ENCODE results near the gene TAF1C. TPM values are rescaled to one million over a fixed set of nuclear protein-coding genes. Genes with fewer than 3 reads are reported as not detected.

Gene TAF1C
- total and polyA plus RNA-seq, 2 experiments from 2014 or later: 37.2 to 57.4 TPM

DNA sequence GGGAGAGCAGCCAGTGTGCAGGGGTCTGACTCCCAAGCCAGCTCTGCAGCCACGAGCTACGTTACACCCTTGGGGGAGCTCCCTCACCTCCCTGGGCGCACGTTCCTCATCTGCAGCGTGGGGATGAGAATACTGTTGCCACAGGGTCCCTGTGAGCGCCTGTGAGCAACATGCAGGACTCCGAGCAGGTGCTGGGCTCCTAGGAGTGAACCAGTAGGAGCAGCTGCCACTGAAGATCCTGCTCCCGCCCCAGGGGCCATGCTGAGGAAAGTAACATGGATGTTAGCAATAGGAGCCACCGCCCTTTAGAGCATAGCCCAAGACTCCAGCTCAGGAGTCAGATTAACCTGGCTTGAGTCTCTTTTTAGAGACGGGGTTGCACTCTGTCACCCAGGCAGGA lies 25.8 kb downstream of the TAF1C start:
- ATAC-seq: peak; percentile 30; the same call in 2 of the 3 replicates
- no peak overlapping the region for H3K4me3 Mint-ChIP-seq
- H3K4me2 ChIP-seq: no peak overlapping the region
- no peaks in the 10 kb centered on the region for H3K9me2 ChIP-seq (ENCODE audit: insufficient read depth)
- no peaks in the 10 kb centered on the region for H3K9me3 Mint-ChIP-seq
- H2AFZ ChIP-seq: no peak overlapping the region
- peaks cover 2% of the 10 kb centered on the region for H3K27me3 Mint-ChIP-seq (ENCODE audit: insufficient read depth, low read depth, poor library complexity)
- no peak for DNase-seq (ENCODE audit: low spot score)
- no peaks in the 10 kb centered on the region for H3K79me2 ChIP-seq (replicated peaks; ENCODE audit: insufficient read depth)
- no peaks in the 10 kb centered on the region for H3K36me3 ChIP-seq (ENCODE audit: insufficient read depth)
- H4K20me1 ChIP-seq (replicated peaks; ENCODE audit: insufficient read depth): no peaks in the 10 kb centered on the region
- no peaks in the 10 kb centered on the region for H3F3A ChIP-seq (replicated peaks; ENCODE audit: low read depth)
- no peak overlapping the region for H3K4me3 ChIP-seq
- H3K4me1 ChIP-seq (ENCODE audit: insufficient read depth): no peaks in the 10 kb centered on the region
- H3K27me3 ChIP-seq (ENCODE audit: insufficient read depth): no peaks in the 10 kb centered on the region
- H3K4me1 Mint-ChIP-seq: peaks cover 2% of the 10 kb centered on the region; the same call in 1 of the 3 replicates
- H3K27ac ChIP-seq (ENCODE audit: low read depth): no peak overlapping the region
- H3K27ac Mint-ChIP-seq: no peak overlapping the region
- TF ChIP-seq ZNF114 (CRISPR knock-in tag; IDR thresholded peaks at IDR 0.05) (no peak), ZNF462 (CRISPR knock-in tag; IDR thresholded peaks at IDR 0.05) (no peak), POLR2AphosphoS5 (IDR thresholded peaks at IDR 0.05; ENCODE audit: low read depth) (no peak), NANOG (IDR thresholded peaks at IDR 0.05; ENCODE audit: borderline replicate concordance) (no peak), EZH2phosphoT487 (IDR thresholded peaks at IDR 0.05; ENCODE audit: unreplicated experiment) (no peak), ZNF331 (CRISPR knock-in tag; IDR thresholded peaks at IDR 0.05; ENCODE audit: low read depth) (no peak), EZH2 (IDR thresholded peaks at IDR 0.05; ENCODE audit: low read depth, unreplicated experiment) (no peak)
- TF ChIP-seq, protein P1, sequence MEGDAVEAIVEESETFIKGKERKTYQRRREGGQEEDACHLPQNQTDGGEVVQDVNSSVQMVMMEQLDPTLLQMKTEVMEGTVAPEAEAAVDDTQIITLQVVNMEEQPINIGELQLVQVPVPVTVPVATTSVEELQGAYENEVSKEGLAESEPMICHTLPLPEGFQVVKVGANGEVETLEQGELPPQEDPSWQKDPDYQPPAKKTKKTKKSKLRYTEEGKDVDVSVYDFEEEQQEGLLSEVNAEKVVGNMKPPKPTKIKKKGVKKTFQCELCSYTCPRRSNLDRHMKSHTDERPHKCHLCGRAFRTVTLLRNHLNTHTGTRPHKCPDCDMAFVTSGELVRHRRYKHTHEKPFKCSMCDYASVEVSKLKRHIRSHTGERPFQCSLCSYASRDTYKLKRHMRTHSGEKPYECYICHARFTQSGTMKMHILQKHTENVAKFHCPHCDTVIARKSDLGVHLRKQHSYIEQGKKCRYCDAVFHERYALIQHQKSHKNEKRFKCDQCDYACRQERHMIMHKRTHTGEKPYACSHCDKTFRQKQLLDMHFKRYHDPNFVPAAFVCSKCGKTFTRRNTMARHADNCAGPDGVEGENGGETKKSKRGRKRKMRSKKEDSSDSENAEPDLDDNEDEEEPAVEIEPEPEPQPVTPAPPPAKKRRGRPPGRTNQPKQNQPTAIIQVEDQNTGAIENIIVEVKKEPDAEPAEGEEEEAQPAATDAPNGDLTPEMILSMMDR (conservative IDR thresholded peaks at IDR 0.05; ENCODE audit: low read depth in 2 of 2): no peak
- no peaks in the 10 kb centered on the region; the same call in 2 of the 3 replicates for H3K36me3 Mint-ChIP-seq (ENCODE audit: low read depth)

Measured in GM23338 (cell line).